ENCODE results near the gene AP2S1. TPM values are rescaled to one million over a fixed set of nuclear protein-coding genes. Genes with fewer than 3 reads are reported as not detected.
A peak's percentile ranks its signal among the peaks of the same experiment; 100 is the strongest.
"Not testable (repeated sequence)": the region's sequence is repeated elsewhere in the genome, so short reads cannot be mapped to it uniquely, and the experiment has no call there.

The AP2S1 gene
- total RNA-seq, 1 experiment from 2014 or later, result 885 TPM

GRCh38 chr19:46844067-46844489 is 6.6 kb downstream of the AP2S1 start:
- no peak for DNase-seq (ENCODE audit: low read depth)

GRCh38 chr19:46842791-46843190 is 7.9 kb downstream of the AP2S1 start:
- DNase-seq (ENCODE audit: low read depth), result no peak

- peak; percentile 74 for DNase-seq (ENCODE audit: low read depth)
These were observed 9.1 kb downstream of the AP2S1 start for GRCh38 chr19:46841458-46842083.

- DNase-seq (ENCODE audit: low read depth), result peak; percentile 77
These were observed 10.1 kb downstream of the AP2S1 start for GRCh38 chr19:46840498-46840942.

- no peak for DNase-seq (ENCODE audit: low read depth)
These were observed 10.7 kb downstream of the AP2S1 start for GRCh38 chr19:46839752-46840497.

GRCh38 chr19:46838160-46838559 is 12.5 kb downstream of the AP2S1 start:
- DNase-seq (ENCODE audit: low read depth), result no peak

- no peak for DNase-seq (ENCODE audit: low read depth)
These were observed 15.7 kb downstream of the AP2S1 start for GRCh38 chr19:46834984-46835383.

GRCh38 chr19:46834121-46834520 is 16.5 kb downstream of the AP2S1 start:
- DNase-seq (ENCODE audit: low read depth), result no peak

GRCh38 chr19:46830864-46831263 is 19.8 kb downstream of the AP2S1 start:
- no peak for DNase-seq (ENCODE audit: low read depth)

GRCh38 chr19:46828484-46828883 is 22.2 kb downstream of the AP2S1 start:
- DNase-seq (ENCODE audit: low read depth), result no peak

- DNase-seq (ENCODE audit: low read depth), result no peak
These were observed 25.0 kb downstream of the AP2S1 start for GRCh38 chr19:46825731-46826055.

- DNase-seq (ENCODE audit: low read depth), result no peak
These were observed 25.5 kb downstream of the AP2S1 start for GRCh38 chr19:46824890-46825730.

GRCh38 chr19:46823049-46823448 is 27.6 kb downstream of the AP2S1 start:
- DNase-seq (ENCODE audit: low read depth), result no peak

- not testable (repeated sequence) for DNase-seq (ENCODE audit: low read depth)
These were observed 28.2 kb downstream of the AP2S1 start for GRCh38 chr19:46822410-46822787.

GRCh38 chr19:46821512-46822409 is 28.9 kb downstream of the AP2S1 start:
- DNase-seq (ENCODE audit: low read depth), result no peak

- peak; percentile 65 for DNase-seq (ENCODE audit: low read depth)
These were observed 31.8 kb downstream of the AP2S1 start for GRCh38 chr19:46818812-46819211.

GRCh38 chr19:46815833-46816627 is 34.6 kb downstream of the AP2S1 start:
- no peak for DNase-seq (ENCODE audit: low read depth)

- DNase-seq (ENCODE audit: low read depth), result peak; percentile 23
These were observed 36.7 kb downstream of the AP2S1 start for GRCh38 chr19:46813839-46814358.

GRCh38 chr19:46812977-46813838 is 37.4 kb downstream of the AP2S1 start:
- DNase-seq (ENCODE audit: low read depth), result no peak

Data from HT1080 (cell line).